IMR-90 (cell line): ENCODE measurements around the gene GLRA2. TPM values are rescaled to one million over a fixed set of nuclear protein-coding genes. Genes with fewer than 3 reads are reported as not detected.

Experiments used
- ATAC-seq: fragments of 200-7000 bp; cut with Tn5 transposase; 2 replicates; pipeline ENCODE4 v1.9.1; 2020; ENCODE audit warnings: low read depth, mild to moderate bottlenecking, moderate library complexity
- BruUV-seq: library from RNA; stranded (reverse); fragments of 400-500 nt; replicated peaks from 2 replicates; lab custom pipeline; 2021; lab: Mats Ljungman, UMichigan
- CTCF ChIA-PET: fragments of 300-600 bp; formaldehyde crosslinking; extraction: SDS; loops from one replicate; lab custom pipeline; 2021; ENCODE audit warnings: antibody characterized with exemption; lab: Yijun Ruan, JAX
- POLR2A ChIA-PET: fragments of 300-600 bp; sonication (Branson Sonifier 250); formaldehyde crosslinking; loops from one replicate; lab custom pipeline; 2022; ENCODE audit warnings: antibody characterized with exemption; ENCODE audit not compliant: unreplicated experiment; lab: Charles Lee
- DNase-seq: peaks from one replicate; pipeline ENCODE4 v3.0.0; 2013
- H2AFZ ChIP-seq: replicated peaks from 2 replicates; pipeline ENCODE3; 2013; ENCODE audit warnings: low read length, mild to moderate bottlenecking; ENCODE audit not compliant: poor library complexity
- H2AK5ac ChIP-seq: 2 replicates; pipeline ENCODE4 v1.6.1; 2013; ENCODE audit warnings: low read depth, low read length, inconsistent platforms
- H2AK9ac ChIP-seq: replicated peaks from 2 replicates; pipeline ENCODE3; 2013; ENCODE audit warnings: mild to moderate bottlenecking, low read depth, low read length, moderate library complexity; ENCODE audit not compliant: poor library complexity
- H2BK120ac ChIP-seq: 2 replicates; pipeline ENCODE4 v1.6.1; 2013; ENCODE audit warnings: low read depth, low read length, inconsistent platforms
- H2BK15ac ChIP-seq: 3 replicates; pipeline ENCODE4 v1.6.1; 2013; ENCODE audit warnings: low read depth, low read length, inconsistent platforms
- H2BK20ac ChIP-seq: 2 replicates; pipeline ENCODE4 v1.6.1; 2013; ENCODE audit warnings: low read depth, mild to moderate bottlenecking, inconsistent platforms, low read length, moderate library complexity
- H2BK5ac ChIP-seq: 2 replicates; pipeline ENCODE4 v1.6.1; 2013; ENCODE audit warnings: mild to moderate bottlenecking, low read depth, low read length, inconsistent platforms; ENCODE audit not compliant: poor library complexity, severe bottlenecking
- H3K14ac ChIP-seq: replicated peaks from 2 replicates; pipeline ENCODE4 v1.6.1; 2013; ENCODE audit warnings: low read depth, low read length, inconsistent platforms
- H3K18ac ChIP-seq: 2 replicates; pipeline ENCODE4 v1.6.1; 2013; ENCODE audit warnings: low read depth, low read length, control low read depth
- H3K23ac ChIP-seq: 2 replicates; pipeline ENCODE4 v1.6.1; 2013; ENCODE audit warnings: low read depth, low read length, inconsistent platforms
- H3K27ac ChIP-seq: 2 replicates; pipeline ENCODE4 v1.5.1; 2013; ENCODE audit warnings: mild to moderate bottlenecking, control low read depth, low read length; ENCODE audit not compliant: insufficient read depth
- H3K27me3 ChIP-seq: 2 replicates; pipeline ENCODE4 v1.6.1; 2013; ENCODE audit warnings: low read length; ENCODE audit not compliant: control insufficient read depth, insufficient read depth
- H3K36me3 ChIP-seq: 2 replicates; pipeline ENCODE4 v1.6.1; 2013; ENCODE audit warnings: low read length, mixed read lengths; ENCODE audit not compliant: control insufficient read depth, insufficient read depth
- H3K4ac ChIP-seq: 2 replicates; pipeline ENCODE4 v1.6.1; 2013; ENCODE audit warnings: low read depth, low read length, inconsistent platforms
- H3K4me1 ChIP-seq: 2 replicates; pipeline ENCODE4 v1.6.1; 2013; ENCODE audit warnings: low read length, mixed read lengths; ENCODE audit not compliant: control insufficient read depth, insufficient read depth
- H3K4me2 ChIP-seq: 2 replicates; pipeline ENCODE4 v1.6.1; 2013; ENCODE audit warnings: low read depth, mild to moderate bottlenecking, control low read depth, low read length, moderate library complexity
- H3K4me3 ChIP-seq: 2 replicates; pipeline ENCODE4 v1.5.1; 2013; ENCODE audit warnings: low read depth, mild to moderate bottlenecking, control low read depth, low read length, moderate library complexity; ENCODE audit not compliant: insufficient read depth
- H3K56ac ChIP-seq: 2 replicates; pipeline ENCODE4 v1.6.1; 2013; ENCODE audit warnings: low read length, inconsistent platforms; ENCODE audit not compliant: insufficient read depth; ENCODE audit errors: extremely low read depth
- H3K79me1 ChIP-seq, 2 experiments: 2 replicates each; pipeline ENCODE4 v1.6.1; 2013; ENCODE audit warnings: low read length in 2 of 2, inconsistent platforms in 1 of 2, low read depth in 1 of 2
- H3K9ac ChIP-seq: 2 replicates; pipeline ENCODE4 v1.6.1; 2013; ENCODE audit warnings: low read depth, low read length, control low read depth
- H3K9me1 ChIP-seq: 2 replicates; pipeline ENCODE4 v1.6.1; 2013; ENCODE audit warnings: low read length, inconsistent platforms; ENCODE audit not compliant: insufficient read depth
- H3K9me3 ChIP-seq: 2 replicates; pipeline ENCODE4 v1.6.1; 2013; ENCODE audit warnings: low read length; ENCODE audit not compliant: control insufficient read depth, insufficient read depth
- H4K20me1 ChIP-seq: 2 replicates; pipeline ENCODE4 v1.6.1; 2013; ENCODE audit warnings: low read length, inconsistent platforms; ENCODE audit not compliant: insufficient read depth
- H4K5ac ChIP-seq: 2 replicates; pipeline ENCODE4 v1.6.1; 2013; ENCODE audit warnings: mild to moderate bottlenecking, low read depth, low read length, control low read depth
- H4K8ac ChIP-seq, 2 experiments: 2 replicates each; pipeline ENCODE4 v1.6.1; 2013; ENCODE audit warnings: low read depth in 2 of 2, low read length in 2 of 2, control low read depth in 1 of 2, inconsistent platforms in 1 of 2
- H4K91ac ChIP-seq: 2 replicates; pipeline ENCODE4 v1.6.1; 2013; ENCODE audit warnings: low read depth, low read length, inconsistent platforms; ENCODE audit not compliant: insufficient read depth
- CEBPB ChIP-seq: IDR thresholded peaks from 2 replicates; pipeline ENCODE4 v1.6.1; 2012; ENCODE audit warnings: low read depth, low read length, improper control_type of control experiment
- MXI1 ChIP-seq: IDR thresholded peaks from 2 replicates; pipeline ENCODE4 v1.6.1; 2012; ENCODE audit warnings: low read depth, mild to moderate bottlenecking, low read length, moderate library complexity, borderline replicate concordance
- RCOR1 ChIP-seq: IDR thresholded peaks from 2 replicates; pipeline ENCODE4 v1.6.1; 2012; ENCODE audit warnings: mild to moderate bottlenecking, low read length, improper control_type of control experiment; ENCODE audit not compliant: insufficient replicate concordance
- SMC3 ChIP-seq: fragments of 150-350 bp; IDR thresholded peaks from 2 replicates; pipeline ENCODE4 v1.6.1; 2016; ENCODE audit warnings: low read depth, mild to moderate bottlenecking, antibody characterized with exemption, low read length, moderate library complexity
- USF2 ChIP-seq: fragments of 150-350 bp; IDR thresholded peaks from 2 replicates; pipeline ENCODE4 v1.6.1; 2017; ENCODE audit warnings: mild to moderate bottlenecking, antibody characterized with exemption, low read length, low read depth
- WGBS, 2 experiments: methylation state at CpG; one replicate each; pipeline versions ENCODE4 v1.1.5 to v1.1.7; 2013; ENCODE audit warnings: missing lambda C conversion rate in 2 of 2; ENCODE audit not compliant: insufficient read length in 1 of 2; ENCODE audit errors: extremely low coverage in 2 of 2; 5-methylcytosine and 5-hydroxymethylcytosine counted together
- dilution Hi-C: fragments of 300-500 bp; cut with HindIII; formaldehyde crosslinking; loops from one replicate; pipeline ENCODE4 v1.14.3; 2018; ENCODE audit warnings: low sequenced_read_pairs; ENCODE audit not compliant: unreplicated experiment
- in situ Hi-C: fragments of 300-500 bp; cut with MboI; formaldehyde crosslinking; loops from 3 replicates; pipeline ENCODE4 v1.14.3; 2019; ENCODE audit warnings: low sequenced_read_pairs, inconsistent platforms, mixed read lengths
- intact Hi-C: fragments of 100-400 bp; cut with micrococcal nuclease; formaldehyde crosslinking; loops from 2 replicates; pipeline ENCODE4 v1.10.0; 2022
- polyA plus RNA-seq, 3 experiments: library from polyadenylated mRNA; depleted of rRNA; stranded (reverse); fragments of >200 nt; gene quantifications; 2 replicates each; pipeline ENCODE4 v1.2.3, GENCODE V29; 2012; ENCODE audit warnings: low replicate concordance in 1 of 3
- total RNA-seq: library from RNA; depleted of rRNA; stranded (reverse); fragments of >200 nt; gene quantifications from 2 replicates; pipeline ENCODE4 v1.2.3, GENCODE V29; 2012

GLRA2 gene
- total and polyA plus RNA-seq, 2 of the 4 experiments (the other 2 are of a cell fraction), result not detected

GRCh38 chrX:14694611-14695010 is 165.3 kb downstream of the GLRA2 start:
- Histone ChIP-seq H3K4ac (no peak overlapping the region), H4K20me1 (no peaks in the 10 kb centered on the region), H2BK5ac (no peak overlapping the region), H3K79me1 (no peaks in the 10 kb centered on the region), H2AK5ac (no peak overlapping the region), H3K4me1 (no peaks in the 10 kb centered on the region), H3K23ac (no peak overlapping the region), H2BK20ac (no peak overlapping the region), H3K4me3 (no peak overlapping the region), H3K36me3 (no peaks in the 10 kb centered on the region), H2AFZ (no peak overlapping the region), H3K27ac (no peak overlapping the region), H3K18ac (no peak overlapping the region), H3K4me2 (no peak overlapping the region), H3K9me3 (no peaks in the 10 kb centered on the region), H3K56ac (no peak overlapping the region), H4K91ac (no peak overlapping the region), H4K5ac (no peak overlapping the region), H4K8ac (no peak overlapping the region), H3K9ac (no peak overlapping the region), H3K9me1 (no peaks in the 10 kb centered on the region), H2BK15ac (no peak overlapping the region), H3K14ac (no peak overlapping the region), H3K27me3 (no peaks in the 10 kb centered on the region), H2BK120ac (no peak overlapping the region), H2AK9ac (no peak overlapping the region)
- POLR2A ChIA-PET, result no interaction called here
- WGBS, 2 experiments, result 60% methylated on average over 1 of the region's 2 CpGs; no CpG with 5 or more reads in 1 of the 2 experiments
- DNase-seq (peak; percentile 42), ATAC-seq (no peak)
- intact Hi-C loops (loop anchor here (10.0 kb wide), 1 partner anchor 600 kb away; no protein-coding TSS in a partner anchor), dilution Hi-C loops (no loop called here), in situ Hi-C loops (no loop called here)
- TF ChIP-seq RCOR1 (no peak), SMC3 (no peak), USF2 (no peak), MXI1 (no peak), CEBPB (peak; percentile 33; the same call in 1 of the 2 replicates)
- no TSS peak for BruUV-seq
- CTCF ChIA-PET, result no interaction called here
